WI38 (cell line): Measurements from ENCODE around the gene UBAC2.

Source experiments
- H3K4me3 ChIP-seq: 2 replicates; pipeline ENCODE4 v1.5.1; 2011; ENCODE audit warnings: low read depth, mild to moderate bottlenecking, control low read depth, low read length
- TF ChIP-seq, protein P1 (sequence below): IDR thresholded peaks from 2 replicates; pipeline ENCODE4 v1.5.1; 2012; ENCODE audit warnings: low read depth, mild to moderate bottlenecking, control low read depth, low read length

The UBAC2 gene

GRCh38 chr13:99435116-99435515 lies 234.5 kb downstream of the UBAC2 start:
- H3K4me3 ChIP-seq: no peak overlapping the region
- TF ChIP-seq, protein P1, sequence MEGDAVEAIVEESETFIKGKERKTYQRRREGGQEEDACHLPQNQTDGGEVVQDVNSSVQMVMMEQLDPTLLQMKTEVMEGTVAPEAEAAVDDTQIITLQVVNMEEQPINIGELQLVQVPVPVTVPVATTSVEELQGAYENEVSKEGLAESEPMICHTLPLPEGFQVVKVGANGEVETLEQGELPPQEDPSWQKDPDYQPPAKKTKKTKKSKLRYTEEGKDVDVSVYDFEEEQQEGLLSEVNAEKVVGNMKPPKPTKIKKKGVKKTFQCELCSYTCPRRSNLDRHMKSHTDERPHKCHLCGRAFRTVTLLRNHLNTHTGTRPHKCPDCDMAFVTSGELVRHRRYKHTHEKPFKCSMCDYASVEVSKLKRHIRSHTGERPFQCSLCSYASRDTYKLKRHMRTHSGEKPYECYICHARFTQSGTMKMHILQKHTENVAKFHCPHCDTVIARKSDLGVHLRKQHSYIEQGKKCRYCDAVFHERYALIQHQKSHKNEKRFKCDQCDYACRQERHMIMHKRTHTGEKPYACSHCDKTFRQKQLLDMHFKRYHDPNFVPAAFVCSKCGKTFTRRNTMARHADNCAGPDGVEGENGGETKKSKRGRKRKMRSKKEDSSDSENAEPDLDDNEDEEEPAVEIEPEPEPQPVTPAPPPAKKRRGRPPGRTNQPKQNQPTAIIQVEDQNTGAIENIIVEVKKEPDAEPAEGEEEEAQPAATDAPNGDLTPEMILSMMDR: no peak

- H3K4me3 ChIP-seq: no peak overlapping the region
- TF ChIP-seq, protein P1: no peak
Observed at GRCh38 chr13:99435998-99436397, 235.3 kb downstream of the UBAC2 start.
